DMS153 (cell line): ENCODE data around the gene MAGI2.
A peak's percentile ranks its signal among the peaks of the same experiment; 100 is the strongest.
"Not testable (repeated sequence)": the region's sequence is repeated elsewhere in the genome, so short reads cannot be mapped to it uniquely, and the experiment has no call there.

Experiments
- DNase-seq: peaks from one replicate; lab custom pipeline; 2025; lab: John Stamatoyannopoulos, UW

The MAGI2 gene

GRCh38 chr7:78024591-78024990 lies 1428.9 kb downstream of the MAGI2 start:
- no peak for DNase-seq

DNA sequence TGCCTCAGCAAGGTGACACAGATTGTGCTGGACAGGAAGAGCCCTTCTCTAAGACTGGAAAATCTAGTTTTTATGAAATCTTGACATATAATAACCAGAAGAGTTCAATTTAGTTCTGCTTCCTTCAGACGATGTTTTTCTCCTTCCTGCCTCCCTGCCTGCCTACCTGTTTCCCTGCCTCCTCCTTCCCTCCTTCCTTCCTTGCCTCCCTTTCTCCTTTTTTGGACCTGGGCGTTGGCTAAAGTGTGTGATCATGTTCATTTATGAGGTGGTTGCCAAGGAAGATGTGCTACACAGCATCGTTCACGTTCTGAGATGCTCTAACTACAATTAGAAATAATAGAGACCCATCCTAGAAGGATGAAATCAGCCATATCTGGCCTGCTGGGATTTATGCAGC lies 1430.3 kb downstream of the MAGI2 start:
- DNase-seq = no peak

DNA sequence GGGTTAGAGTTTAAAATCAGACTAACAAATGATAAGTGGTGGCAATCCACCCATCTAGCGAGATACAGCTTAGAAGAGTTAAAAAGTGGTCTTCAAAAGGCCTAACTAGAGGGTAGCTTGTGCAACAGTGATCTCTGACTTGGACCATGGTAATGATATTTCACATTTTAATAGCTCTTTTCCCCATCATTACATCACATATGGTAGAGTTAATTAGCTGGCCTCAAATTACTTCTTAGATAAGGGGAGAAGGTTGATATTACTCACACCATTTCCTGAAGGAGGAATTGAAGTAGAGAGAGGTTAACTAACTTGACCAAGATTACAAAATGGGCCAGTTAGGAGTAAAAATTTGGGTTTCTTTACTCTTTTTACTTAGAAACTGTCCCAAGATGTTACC lies 1431.3 kb downstream of the MAGI2 start:
- no peak for DNase-seq

DNA sequence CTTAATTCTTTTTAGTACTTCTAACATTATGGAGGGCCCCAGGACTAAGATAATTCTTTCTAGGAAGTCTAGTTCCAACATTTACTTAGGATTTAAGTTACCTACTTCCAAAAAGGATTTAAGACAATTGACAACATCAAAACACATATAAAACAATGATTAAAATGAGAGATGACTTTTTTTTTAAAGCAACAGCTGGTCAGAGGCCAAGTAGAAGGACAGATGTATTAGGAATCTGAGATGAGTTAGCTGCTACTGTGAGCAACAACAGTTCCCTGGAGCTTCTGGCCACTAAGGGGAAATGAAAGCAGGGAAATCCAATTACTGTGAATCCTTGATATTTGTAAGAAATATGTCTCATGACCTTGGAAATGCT lies 1432.6 kb downstream of the MAGI2 start:
- DNase-seq = no peak

DNA sequence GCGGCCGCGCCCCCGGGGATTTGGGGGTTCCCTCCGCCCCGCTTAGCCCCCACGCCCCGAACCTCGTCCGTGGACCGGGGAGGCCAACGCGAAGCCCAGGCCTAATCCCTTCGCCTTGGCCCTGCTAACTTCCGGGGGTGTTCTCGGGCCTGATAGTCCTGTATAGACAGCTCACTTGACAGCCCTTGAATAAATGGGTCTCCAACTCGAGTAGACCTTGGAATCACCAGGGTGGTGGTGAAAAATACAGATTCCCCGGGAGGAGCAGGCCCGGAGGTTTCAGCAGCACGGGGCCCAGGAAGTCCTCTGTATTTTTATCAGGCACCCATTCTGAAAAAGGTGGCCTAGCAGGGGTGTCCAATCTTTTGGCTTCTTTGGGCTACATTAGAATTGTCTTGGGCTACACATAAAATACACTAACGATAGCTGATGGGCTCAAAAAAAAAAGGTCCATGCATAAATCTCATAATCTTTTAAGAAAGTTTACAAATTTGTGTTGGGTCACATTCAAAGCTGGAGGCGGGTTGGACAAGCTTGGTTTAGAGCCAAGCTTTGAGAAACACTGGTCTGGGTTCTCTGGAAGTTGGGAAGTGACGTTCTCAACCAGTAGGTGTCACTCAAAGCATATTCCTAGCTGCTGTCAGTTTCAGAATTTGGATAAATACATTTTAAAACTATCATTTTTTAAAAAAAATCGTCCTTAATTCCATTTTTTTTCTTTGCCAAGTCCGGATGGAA lies 1433.2 kb downstream of the MAGI2 start:
- peak; percentile 59 for DNase-seq

DNA sequence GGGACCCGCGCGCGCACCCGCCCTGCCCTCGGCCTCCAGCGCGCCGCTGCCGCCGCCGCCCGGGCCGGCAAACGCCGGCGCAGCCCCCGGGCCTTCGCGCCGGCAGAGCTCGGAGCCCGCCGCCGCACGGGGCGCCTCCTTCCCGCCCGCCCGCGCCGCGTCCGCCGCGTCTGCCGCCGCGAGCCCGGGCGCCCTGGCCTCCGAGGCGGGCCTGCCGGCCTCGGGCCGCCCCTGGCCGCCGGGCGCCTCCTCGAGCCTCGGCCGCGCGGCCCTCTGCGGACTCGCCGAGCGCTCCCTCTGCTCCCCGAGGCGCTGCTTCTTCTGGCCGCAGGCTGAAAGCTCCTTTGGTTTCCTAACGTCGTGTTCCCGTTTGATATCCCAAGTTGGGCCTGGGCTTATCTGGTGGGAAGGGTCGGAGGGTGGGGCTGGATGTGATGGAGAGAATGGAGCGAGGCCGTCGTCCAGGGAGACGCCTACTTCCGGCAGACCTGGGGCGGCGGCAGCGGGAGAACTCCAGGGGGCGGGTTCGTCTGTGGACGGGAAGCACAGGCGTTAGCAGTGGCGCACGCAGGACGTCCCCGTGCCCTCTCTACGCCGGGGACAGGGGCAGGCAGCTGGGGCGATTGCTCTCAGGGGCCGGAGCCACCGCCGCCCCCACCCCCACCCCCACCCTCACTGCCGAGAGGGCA lies 1433.9 kb downstream of the MAGI2 start:
- DNase-seq = peak; percentile 81

DNA sequence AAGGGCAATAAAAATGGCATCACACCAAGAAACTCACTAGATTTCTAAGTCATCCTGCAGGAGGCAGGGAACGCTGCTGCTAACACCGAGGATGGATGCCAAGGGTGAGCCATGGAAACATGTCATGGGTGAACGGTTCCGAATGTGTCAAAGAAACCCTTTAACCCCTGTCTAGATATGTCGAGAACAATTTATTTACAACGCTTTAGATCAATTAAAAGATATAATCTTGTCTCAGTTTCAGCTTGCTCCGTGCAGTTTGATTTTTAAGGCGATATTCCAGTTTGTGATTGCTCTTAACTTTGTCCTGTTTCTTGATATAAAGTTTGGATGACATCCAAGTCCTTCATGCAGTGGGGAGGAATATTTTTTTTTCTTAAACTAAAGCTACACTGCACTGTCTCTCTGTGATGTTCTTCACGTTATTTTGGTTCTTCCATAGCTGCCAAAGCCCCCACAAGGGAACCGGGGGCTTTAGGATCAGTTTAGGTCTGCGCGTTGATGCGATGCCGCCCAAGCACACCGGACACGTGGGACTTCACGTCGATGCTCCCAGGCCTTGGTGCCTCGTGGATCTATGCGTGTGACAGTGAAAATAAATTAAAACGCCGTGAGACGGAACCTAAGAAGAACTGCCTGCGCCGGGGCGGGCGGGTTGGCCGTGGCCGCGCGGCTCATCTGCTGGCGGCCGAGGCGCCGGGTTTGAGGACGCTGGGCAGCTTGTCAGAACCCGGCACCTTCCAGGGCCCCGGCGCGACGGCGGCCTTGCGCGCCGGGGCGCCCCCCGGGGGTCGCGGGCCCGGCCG lies 1434.6 kb downstream of the MAGI2 start:
- DNase-seq = no peak

DNA sequence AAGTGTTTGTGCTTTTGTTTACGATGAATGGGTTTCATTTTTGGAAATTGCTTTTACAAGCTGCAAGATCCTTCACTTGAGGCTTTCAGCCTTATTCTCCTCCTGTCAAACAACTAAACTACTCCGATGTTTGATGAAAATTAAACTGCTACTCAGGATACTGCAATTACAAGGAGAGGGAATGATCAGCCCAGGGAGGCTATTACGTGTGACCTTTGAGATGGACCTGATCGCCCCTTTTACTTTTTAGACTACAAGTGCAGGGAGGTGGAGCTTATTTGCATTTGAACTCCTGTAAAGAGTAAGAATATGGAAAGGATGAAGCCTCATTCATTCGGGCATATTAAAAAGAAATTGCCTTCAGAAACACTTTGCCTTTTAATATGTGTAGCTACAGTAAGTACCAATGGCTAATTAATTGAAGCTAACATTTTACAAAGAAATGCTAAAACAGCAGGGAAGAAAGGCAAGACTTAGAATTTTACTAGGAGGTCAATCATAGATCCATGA lies 1435.8 kb downstream of the MAGI2 start:
- DNase-seq = no peak

DNA sequence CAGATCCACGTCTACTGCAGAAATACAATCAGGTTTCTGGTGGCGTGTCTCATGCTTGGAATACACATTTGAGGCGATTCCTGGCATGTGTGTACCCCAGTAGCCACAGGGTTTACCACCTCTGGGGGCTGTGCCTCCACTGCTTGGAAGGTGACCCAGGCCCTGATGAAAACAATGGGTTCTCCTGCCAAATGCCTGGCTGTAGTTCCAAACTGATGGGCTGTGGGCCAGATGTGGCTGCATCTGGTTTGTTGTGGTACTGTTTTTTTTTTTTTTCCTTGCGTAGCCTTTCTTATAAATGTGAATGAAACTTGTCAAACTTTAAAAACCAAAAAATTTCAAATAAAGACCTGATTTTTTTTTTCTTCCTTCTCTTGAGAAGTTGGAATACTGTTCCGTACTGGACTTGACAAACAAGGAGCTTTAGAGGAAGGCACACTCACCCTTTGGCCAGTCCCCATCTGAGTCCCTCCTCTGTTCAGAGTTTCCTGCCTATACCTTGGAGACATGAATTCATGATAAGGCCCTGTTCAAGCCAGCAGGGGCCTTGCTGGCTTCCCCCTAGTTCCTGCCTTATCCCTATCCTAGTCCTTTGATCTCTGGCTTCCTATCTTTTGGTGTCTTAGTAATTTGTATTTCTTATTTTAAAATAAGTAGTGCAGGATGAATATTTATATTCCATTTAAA lies 1437.8 kb downstream of the MAGI2 start:
- no peak for DNase-seq

DNA sequence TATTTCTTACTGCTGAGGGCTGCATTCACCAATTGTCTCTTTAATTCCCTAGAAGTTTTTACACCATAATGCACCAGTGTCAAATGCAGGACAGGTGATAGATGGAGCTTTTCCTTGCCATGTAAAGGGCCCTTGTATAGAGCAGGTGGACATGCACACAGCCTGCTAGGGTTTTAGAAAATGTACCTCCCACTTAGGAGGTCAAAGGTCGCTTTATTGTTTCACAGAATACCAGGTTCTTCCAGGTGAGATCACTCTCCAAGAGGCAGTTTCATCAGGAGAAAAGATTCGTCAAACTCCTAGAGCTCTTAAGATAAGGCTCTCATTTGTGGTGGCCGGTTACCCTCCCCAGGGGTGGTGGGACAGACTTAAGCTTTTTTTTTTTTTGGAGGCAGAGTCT lies 1439.1 kb downstream of the MAGI2 start:
- DNase-seq = no peak

- DNase-seq = no peak
These were observed 1440.1 kb downstream of the MAGI2 start for GRCh38 chr7:78013386-78013785.

DNA sequence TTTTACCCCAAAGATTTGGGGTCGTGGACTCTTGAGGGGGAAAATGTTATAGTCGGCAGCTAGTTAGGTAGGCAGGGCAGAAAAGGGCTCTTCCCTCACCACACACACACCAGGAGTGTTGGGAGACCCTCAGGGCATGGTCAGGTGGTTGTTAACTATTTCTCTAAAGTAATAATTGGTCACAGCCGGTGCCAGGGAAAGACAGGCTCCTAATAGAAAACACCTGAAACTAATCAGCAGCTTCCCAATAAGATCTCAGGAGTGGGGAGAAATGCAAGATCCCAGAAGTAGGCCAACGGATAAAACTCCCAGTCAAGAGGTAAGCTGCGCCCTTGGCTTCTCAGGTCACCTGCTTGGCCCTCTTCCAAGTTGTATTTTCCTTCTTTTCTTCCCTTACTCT lies 1441.8 kb downstream of the MAGI2 start:
- DNase-seq = no peak

DNA sequence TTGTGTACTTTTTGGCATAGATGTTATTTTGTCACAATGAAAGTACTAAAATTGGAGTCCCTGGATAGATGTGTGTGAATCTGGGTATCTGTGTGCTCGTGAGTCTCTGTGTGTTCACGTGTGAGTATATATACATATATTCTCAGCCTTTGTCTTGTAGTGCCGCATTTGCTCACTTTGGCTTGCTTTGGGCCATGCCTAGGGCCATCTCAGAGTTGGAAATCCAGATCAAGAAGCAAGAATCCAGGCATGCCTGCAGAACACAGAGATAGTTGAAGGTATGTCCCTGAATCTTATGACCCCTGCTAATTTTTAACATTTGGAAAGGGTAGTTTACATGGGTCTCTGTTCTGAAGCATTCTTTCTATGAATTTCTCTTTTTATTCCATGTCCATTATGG lies 1446.2 kb downstream of the MAGI2 start:
- DNase-seq = no peak

GRCh38 chr7:78006063-78006755 lies 1447.3 kb downstream of the MAGI2 start:
- DNase-seq = no peak

DNA sequence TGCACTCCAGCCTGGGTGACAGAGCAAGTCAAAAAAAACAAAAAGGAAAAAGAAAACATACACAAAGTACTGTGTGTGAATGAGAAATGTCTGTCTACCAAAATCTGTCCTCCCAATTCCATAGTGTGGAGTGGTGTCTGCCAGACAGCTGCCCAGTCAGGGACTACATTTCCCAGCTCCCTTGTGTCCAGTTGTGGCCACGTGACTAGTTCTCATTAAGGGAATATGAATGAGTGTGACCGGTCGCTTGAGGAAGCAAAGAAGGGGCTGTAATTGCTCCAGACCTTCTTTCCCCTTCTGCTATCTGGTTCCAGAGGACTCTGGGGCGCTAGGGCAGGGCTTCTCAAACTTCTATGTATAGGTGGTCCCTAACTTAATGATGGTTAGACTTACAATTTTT lies 1450.8 kb downstream of the MAGI2 start:
- no peak for DNase-seq

DNA sequence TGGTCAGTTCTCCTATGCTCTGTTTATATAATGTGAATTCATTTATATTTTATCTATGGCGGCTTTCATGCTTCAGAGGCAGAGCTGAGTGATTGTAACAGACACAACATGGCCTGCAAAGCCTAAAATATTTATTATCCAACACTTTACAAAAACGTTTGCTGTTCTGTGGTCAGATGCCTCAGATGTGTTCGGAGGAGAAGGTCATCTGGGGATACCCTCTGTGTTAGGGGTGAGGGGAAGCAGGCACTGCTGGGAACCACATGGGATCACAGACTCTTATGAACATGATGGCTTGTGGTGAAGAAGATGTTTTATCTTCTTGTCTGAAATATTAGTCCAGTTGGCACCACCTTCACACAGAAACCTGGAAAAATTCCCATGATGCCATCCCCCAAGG lies 1451.4 kb downstream of the MAGI2 start:
- DNase-seq = no peak

- not testable (repeated sequence) for DNase-seq
These were observed 1454.3 kb downstream of the MAGI2 start for GRCh38 chr7:77999168-77999567.

GRCh38 chr7:77995717-77996116 lies 1457.8 kb downstream of the MAGI2 start:
- DNase-seq = no peak

DNA sequence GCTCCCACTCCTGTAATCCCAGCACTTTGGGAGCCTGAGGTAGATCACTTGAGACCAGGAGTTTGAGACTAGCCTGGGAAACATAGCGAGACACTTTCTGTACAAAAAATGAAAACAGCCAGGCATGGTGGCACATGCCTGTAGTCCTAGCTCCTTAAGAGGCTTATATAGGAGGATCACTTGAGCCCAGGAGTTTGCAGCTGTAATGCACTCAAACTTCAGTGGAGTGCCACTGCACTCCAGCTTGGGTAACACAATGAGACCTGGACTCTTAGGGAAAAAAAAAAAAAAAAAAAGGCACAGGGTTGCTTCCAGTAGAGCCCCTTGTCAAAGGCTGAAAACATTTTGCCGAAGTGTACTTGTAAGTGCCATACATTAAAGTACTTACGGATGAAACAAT lies 1459.6 kb downstream of the MAGI2 start:
- no peak for DNase-seq

DNA sequence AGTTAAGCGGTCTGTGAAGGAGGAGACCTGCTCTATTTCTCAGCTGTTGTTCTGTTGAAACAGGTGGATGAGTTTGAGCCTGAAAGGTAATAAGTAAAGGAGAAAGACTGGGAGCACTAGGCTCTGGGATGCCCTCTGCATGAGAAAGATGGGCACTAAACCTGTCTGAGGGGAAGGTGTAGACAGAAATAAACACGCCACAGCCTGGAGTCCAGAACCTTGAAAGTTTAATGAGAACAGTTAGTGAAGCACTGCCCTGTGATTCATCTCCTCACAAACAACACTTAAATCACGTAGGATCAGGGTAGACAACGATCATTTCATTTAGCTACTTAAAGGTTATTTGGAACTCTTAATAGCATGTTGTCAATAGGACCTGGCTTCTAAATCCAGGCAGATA lies 1461.8 kb downstream of the MAGI2 start:
- no peak for DNase-seq

GRCh38 chr7:77989981-77990566 lies 1463.4 kb downstream of the MAGI2 start:
- no peak for DNase-seq
